Caco-2 (cell line): ENCODE results near the gene ZPBP. TPM values are rescaled to one million over a fixed set of nuclear protein-coding genes. Genes with fewer than 3 reads are reported as not detected.

Experiments
- BruUV-seq: library from RNA; stranded (reverse); fragments of 400-500 nt; replicated peaks from 2 replicates; lab custom pipeline; 2021; lab: Mats Ljungman, UMichigan
- CTCF ChIA-PET: fragments of 300-600 bp; sonication (Branson Sonifier 250); formaldehyde crosslinking; loops from one replicate; lab custom pipeline; 2022; ENCODE audit warnings: antibody characterized with exemption; lab: Charles Lee
- POLR2A ChIA-PET: fragments of 300-600 bp; sonication (Branson Sonifier 250); formaldehyde crosslinking; loops from one replicate; lab custom pipeline; 2022; ENCODE audit warnings: antibody characterized with exemption; lab: Charles Lee
- DNase-seq, 2 experiments: peaks; one replicate each; pipeline versions ENCODE4 v3.0.0 to v3.0.0-alpha.2; 2020 to 2022
- H3K27me3 ChIP-seq: replicated peaks from 2 replicates; pipeline ENCODE4 v1.6.0; 2011; ENCODE audit warnings: low read length; ENCODE audit not compliant: control insufficient read depth, insufficient read depth
- H3K36me3 ChIP-seq: 2 replicates; pipeline ENCODE4 v1.5.1; 2011; ENCODE audit warnings: low read length; ENCODE audit not compliant: control insufficient read depth, insufficient read depth
- H3K4me1 ChIP-seq: fragments of 250-450 bp; sonication (Bioruptor Pico); 2 replicates; pipeline ENCODE4 v1.5.1; 2020; ENCODE audit warnings: mild to moderate bottlenecking
- H3K4me3 ChIP-seq: 2 replicates; pipeline ENCODE4 v1.5.1; 2011; ENCODE audit warnings: low read depth, mild to moderate bottlenecking, control low read depth, low read length
- H3K9me3 ChIP-seq: fragments of 250-450 bp; sonication (Bioruptor Pico); 2 replicates; pipeline ENCODE4 v1.5.1; 2020; ENCODE audit warnings: mild to moderate bottlenecking, moderate library complexity
- H3K27ac Mint-ChIP-seq: one replicate; pipeline ENCODE4 v1.8.0; 2022; ENCODE audit warnings: mixed read lengths; ENCODE audit not compliant: unreplicated experiment
- H3K27me3 Mint-ChIP-seq: one replicate; pipeline ENCODE4 v1.8.0; 2022; ENCODE audit warnings: mixed read lengths; ENCODE audit not compliant: insufficient read depth, unreplicated experiment
- H3K36me3 Mint-ChIP-seq: one replicate; pipeline ENCODE4 v1.8.0; 2022; ENCODE audit warnings: mild to moderate bottlenecking, mixed read lengths; ENCODE audit not compliant: insufficient read depth, unreplicated experiment
- H3K4me1 Mint-ChIP-seq: one replicate; pipeline ENCODE4 v1.8.0; 2022; ENCODE audit warnings: low read depth, mixed read lengths; ENCODE audit not compliant: unreplicated experiment
- H3K4me3 Mint-ChIP-seq: one replicate; pipeline ENCODE4 v1.8.0; 2022; ENCODE audit warnings: mild to moderate bottlenecking, moderate library complexity, mixed read lengths; ENCODE audit not compliant: unreplicated experiment
- H3K9me3 Mint-ChIP-seq: one replicate; pipeline ENCODE4 v1.8.0; 2022; ENCODE audit warnings: mixed read lengths; ENCODE audit not compliant: unreplicated experiment
- CTCF ChIP-seq, 2 experiments: fragments of 200-600 bp in 1 of 2; IDR thresholded peaks; 1 replicate in 1 of 2; 2 replicates in 1 of 2; pipeline versions ENCODE4 v1.5.1 to v1.8.0; 2011 to 2022; ENCODE audit warnings: antibody characterized with exemption in 1 of 2, control low read depth in 1 of 2, inconsistent platforms in 1 of 2, low read depth in 1 of 2, low read length in 1 of 2, mild to moderate bottlenecking in 1 of 2, moderate library complexity in 1 of 2; ENCODE audit not compliant: insufficient read depth in 1 of 2, severe bottlenecking in 1 of 2, unreplicated experiment in 1 of 2
- intact Hi-C: fragments of 100-400 bp; cut with micrococcal nuclease; formaldehyde crosslinking; loops from one replicate; pipeline ENCODE4 v1.10.0; 2022; ENCODE audit not compliant: unreplicated experiment
- total RNA-seq: library from RNA; stranded (reverse); gene quantifications from 2 replicates; pipeline ENCODE4 v1.2.3, GENCODE V29; 2022

Gene ZPBP
- total RNA-seq, 1 experiment from 2014 or later, result not detected

DNA sequence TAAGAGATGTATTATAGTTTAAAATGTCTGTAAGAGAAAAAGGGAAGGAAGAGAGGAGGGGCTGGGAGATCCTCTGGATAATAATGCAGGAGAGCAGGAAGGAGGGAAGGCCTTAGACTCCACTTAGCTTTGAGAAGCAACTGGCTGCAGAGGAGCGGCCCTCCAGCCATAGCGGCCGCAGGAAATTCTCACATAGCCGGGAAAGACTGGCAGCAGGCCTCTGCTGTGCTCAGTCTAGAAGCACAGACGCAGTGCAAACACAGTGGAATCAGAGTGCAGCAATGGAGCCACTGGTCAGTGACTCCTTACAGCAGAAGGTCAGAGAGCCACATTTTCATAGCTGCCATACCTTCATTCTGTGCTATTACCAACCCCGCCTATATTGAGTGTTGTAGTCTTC, 166.3 kb downstream of the ZPBP start:
- POLR2A ChIA-PET, result no interaction called here
- no peaks in the 10 kb centered on the region for H3K36me3 Mint-ChIP-seq

DNA sequence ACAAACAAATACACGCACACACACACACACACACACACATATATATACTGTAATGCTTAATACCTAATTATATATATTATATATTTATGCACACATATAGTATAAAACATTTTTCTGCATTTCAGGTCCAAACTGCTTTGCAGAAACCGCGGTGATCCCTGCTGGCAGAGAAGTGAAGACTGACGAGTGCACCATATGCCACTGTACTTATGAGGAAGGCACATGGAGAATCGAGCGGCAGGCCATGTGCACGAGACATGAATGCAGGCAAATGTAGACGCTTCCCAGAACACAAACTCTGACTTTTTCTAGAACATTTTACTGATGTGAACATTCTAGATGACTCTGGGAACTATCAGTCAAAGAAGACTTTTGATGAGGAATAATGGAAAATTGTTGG, 181.1 kb downstream of the ZPBP start:
- Histone ChIP-seq H3K9me3 (no peaks in the 10 kb centered on the region), H3K36me3 (no peaks in the 10 kb centered on the region), H3K4me1 (no peaks in the 10 kb centered on the region), H3K27me3 (no peaks in the 10 kb centered on the region), H3K4me3 (no peak overlapping the region)
- POLR2A ChIA-PET, result no interaction called here
- no peak overlapping the region for H3K27ac Mint-ChIP-seq
- H3K4me1 Mint-ChIP-seq, result no peaks in the 10 kb centered on the region
- TF ChIP-seq CTCF (IDR thresholded peaks at IDR 0.05; ENCODE audit: insufficient read depth in 1 of 2, low read depth in 1 of 2, low read length in 1 of 2, severe bottlenecking in 1 of 2, unreplicated experiment in 1 of 2), result no peak
- no peak overlapping the region for H3K4me3 Mint-ChIP-seq
- CTCF ChIA-PET, result no interaction called here
- intact Hi-C loops, result no loop called here
- H3K36me3 Mint-ChIP-seq, result no peaks in the 10 kb centered on the region
- BruUV-seq, result no TSS peak
- no peaks in the 10 kb centered on the region for H3K27me3 Mint-ChIP-seq
- DNase-seq, result no peak
- H3K9me3 Mint-ChIP-seq, result no peaks in the 10 kb centered on the region

More for the DNA sequence above, 166.3 kb downstream of the ZPBP start:
- CTCF ChIA-PET, result no interaction called here
- Histone ChIP-seq H3K4me1 (no peaks in the 10 kb centered on the region), H3K36me3 (no peaks in the 10 kb centered on the region), H3K9me3 (no peaks in the 10 kb centered on the region), H3K4me3 (no peak overlapping the region), H3K27me3 (no peaks in the 10 kb centered on the region)
- H3K4me1 Mint-ChIP-seq, result no peaks in the 10 kb centered on the region
- no peak overlapping the region for H3K4me3 Mint-ChIP-seq
- intact Hi-C loops, result no loop called here
- TF ChIP-seq CTCF (IDR thresholded peaks at IDR 0.05; ENCODE audit: insufficient read depth in 1 of 2, low read depth in 1 of 2, low read length in 1 of 2, severe bottlenecking in 1 of 2, unreplicated experiment in 1 of 2), result no peak
- H3K27ac Mint-ChIP-seq, result no peak overlapping the region
- H3K9me3 Mint-ChIP-seq, result peaks cover 13% of the 10 kb centered on the region
- no peak for DNase-seq
- H3K27me3 Mint-ChIP-seq, result peaks cover 3% of the 10 kb centered on the region
- no TSS peak for BruUV-seq

GRCh38 chr7:49894543-49894942, 198.5 kb downstream of the ZPBP start:
- Mint-ChIP-seq H3K27ac (no peak overlapping the region), H3K4me1 (no peaks in the 10 kb centered on the region), H3K27me3 (no peaks in the 10 kb centered on the region), H3K9me3 (no peaks in the 10 kb centered on the region), H3K36me3 (no peaks in the 10 kb centered on the region), H3K4me3 (no peak overlapping the region)
- CTCF ChIA-PET, result no interaction called here
- Histone ChIP-seq H3K4me1 (no peaks in the 10 kb centered on the region), H3K36me3 (no peaks in the 10 kb centered on the region), H3K9me3 (no peaks in the 10 kb centered on the region), H3K27me3 (no peaks in the 10 kb centered on the region), H3K4me3 (no peak overlapping the region)
- no peak for TF ChIP-seq CTCF (IDR thresholded peaks at IDR 0.05; ENCODE audit: insufficient read depth in 1 of 2, low read depth in 1 of 2, low read length in 1 of 2, severe bottlenecking in 1 of 2, unreplicated experiment in 1 of 2)
- no TSS peak for BruUV-seq
- DNase-seq, result no peak
- intact Hi-C loops, result no loop called here
- POLR2A ChIA-PET, result no interaction called here
